Right ventricle myocardium inferior (tissue), 1 donor: Measurements from ENCODE around the gene DUSP14. TPM values are rescaled to one million over a fixed set of nuclear protein-coding genes. Genes with fewer than 3 reads are reported as not detected.
A peak's percentile ranks its signal among the peaks of the same experiment; 100 is the strongest.
"Not testable (repeated sequence)": the region's sequence is repeated elsewhere in the genome, so short reads cannot be mapped to it uniquely, and the experiment has no call there.

Experiments used
- ATAC-seq: fragments of 200-7000 bp; cut with Tn5 transposase; one replicate; pipeline ENCODE4 v1.9.1; 2020; ENCODE audit warnings: mild to moderate bottlenecking, moderate library complexity
- DNase-seq: peaks from one replicate; pipeline ENCODE4 v3.0.0; 2021; ENCODE audit errors: missing footprints
- intact Hi-C: fragments of 100-400 bp; cut with DNase I; formaldehyde crosslinking; loops from one replicate; pipeline ENCODE4 v1.11.0; 2022
- total RNA-seq: library from RNA; stranded (reverse); fragmentation: NEBNext Ultra II Directional; extraction: Animal tissue kit (Norgen Biotek cat#: 25700); gene quantifications from one replicate; pipeline ENCODE4 v1.2.1, GENCODE V29; 2021
- donor health status: DM: no; HTN: yes; CAD: no; lungs with severe emphysema.

Gene DUSP14
- total RNA-seq, 1 donor from 2014 or later, result 21.5 TPM

DNA sequence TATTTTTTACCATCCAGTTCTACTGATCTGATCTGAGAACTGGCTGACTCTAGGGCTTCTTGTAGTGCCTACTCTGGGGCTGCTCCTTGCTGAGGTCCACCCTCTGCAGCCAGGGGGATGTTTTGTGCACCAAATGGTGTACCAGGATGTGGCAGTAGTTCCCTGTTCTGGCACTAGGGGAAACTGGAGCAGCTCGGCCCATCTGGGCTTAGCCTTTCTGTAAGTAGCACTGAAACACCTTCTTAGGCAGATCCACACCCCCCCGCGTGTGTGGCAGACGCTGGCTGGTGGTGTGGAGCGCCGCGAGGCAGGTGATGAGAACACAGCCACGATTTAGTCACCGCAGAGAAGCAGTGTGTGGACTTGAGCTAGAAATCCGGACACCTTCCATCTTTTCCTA is 17.0 kb downstream of the DUSP14 start:
- peak; percentile 27 for DNase-seq
- peak; percentile 30 for ATAC-seq
- intact Hi-C loops, result no loop called here

DNA sequence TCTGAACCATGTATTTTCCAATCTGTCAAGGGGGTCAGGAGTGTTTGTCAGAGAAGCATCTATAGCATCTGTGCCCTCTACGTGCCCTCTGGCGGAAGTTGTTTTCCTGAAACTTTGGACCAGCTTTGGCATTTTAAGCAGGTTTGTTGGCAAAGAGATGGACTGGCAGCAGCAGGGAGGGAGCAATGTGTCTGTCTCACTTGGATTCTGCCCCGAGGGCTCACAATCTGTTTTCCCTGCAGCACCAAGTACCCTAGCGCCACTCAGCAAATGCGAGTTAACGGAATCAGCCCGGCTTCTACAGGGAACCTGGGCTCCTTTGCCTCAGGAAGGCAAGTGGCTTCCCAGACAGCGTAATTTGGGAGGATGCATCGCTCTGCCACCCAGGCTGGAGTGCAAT is 17.4 kb downstream of the DUSP14 start:
- intact Hi-C loops, result no loop called here

GRCh38 chr17:37510056-37510455 is 20.4 kb downstream of the DUSP14 start:
- DNase-seq (peak; percentile 58), ATAC-seq (no peak)
- intact Hi-C loops, result no loop called here

More for the DNA sequence above, 17.4 kb downstream of the DUSP14 start:
- DNase-seq (no peak), ATAC-seq (peak; percentile 33)

DNA sequence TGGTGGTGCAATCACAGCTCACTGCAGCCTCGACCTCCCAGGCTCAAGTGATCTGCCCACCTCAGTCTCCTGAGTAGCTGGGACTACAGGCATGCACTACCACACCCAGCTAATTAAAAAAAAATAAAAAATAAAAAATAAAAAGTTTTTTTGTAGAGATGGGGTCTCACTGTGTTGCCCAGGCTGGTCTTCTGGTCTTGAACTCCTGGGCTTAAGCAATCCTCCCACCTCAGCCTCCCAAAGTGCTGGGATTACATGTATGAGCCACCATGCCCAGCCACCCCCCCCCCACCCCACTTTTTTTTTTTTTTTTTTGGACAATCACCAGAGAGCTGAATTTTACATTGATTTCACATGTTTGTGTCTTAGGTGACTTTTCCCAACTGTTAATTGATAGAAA is 22.0 kb downstream of the DUSP14 start:
- intact Hi-C loops, ATAC-seq: not testable (repeated sequence)

GRCh38 chr17:37512442-37513068 is 22.9 kb downstream of the DUSP14 start:
- no peak for DNase-seq
- intact Hi-C loops, result no loop called here
- no peak for ATAC-seq

More for the DNA sequence above, 22.0 kb downstream of the DUSP14 start:
- not testable (repeated sequence) for DNase-seq

DNA sequence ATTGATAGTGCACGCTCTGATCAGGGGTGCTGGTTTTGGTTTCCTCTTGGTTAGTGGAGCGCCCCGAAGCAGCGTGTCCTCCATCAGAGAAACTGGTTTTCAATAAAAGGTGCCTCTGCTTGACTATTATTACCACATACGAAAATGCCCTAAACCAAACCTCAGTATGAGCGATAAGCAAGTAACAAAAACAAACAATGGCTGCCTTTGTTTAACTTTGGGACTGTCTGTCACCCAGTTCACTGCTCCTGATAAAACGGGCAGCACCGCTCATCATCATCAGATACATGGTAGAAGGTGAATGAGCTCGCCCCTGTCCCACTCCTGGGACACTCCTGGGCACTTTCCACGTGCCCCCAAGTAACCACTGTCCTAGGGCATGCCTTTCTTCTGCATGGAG is 24.0 kb downstream of the DUSP14 start:
- DNase-seq (no peak), ATAC-seq (no peak)
- intact Hi-C loops, result no loop called here

DNA sequence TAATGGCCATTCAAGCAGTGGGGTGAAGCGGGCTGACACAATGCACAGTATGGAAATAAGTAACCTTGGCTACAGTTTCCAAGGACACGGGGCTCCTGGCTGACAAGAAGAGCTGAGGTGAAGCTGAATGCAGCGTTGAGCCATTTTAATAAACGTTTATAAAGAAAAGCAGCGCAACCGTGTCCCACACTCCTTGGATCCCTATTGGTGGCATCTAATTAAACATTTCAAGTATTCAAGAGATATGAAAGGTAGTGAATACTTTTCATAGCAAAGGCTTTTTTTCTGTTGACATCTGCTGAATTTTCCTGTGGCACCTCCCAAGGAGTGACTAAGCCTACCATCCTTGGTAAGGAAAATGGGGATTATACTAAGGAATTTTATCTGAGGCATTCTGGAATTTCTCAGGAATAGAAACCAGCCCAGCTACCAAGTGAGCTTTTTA is 26.5 kb downstream of the DUSP14 start:
- no peak for DNase-seq
- no peak for ATAC-seq
- intact Hi-C loops, result no loop called here

- DNase-seq, result no peak
- ATAC-seq, result no peak
- intact Hi-C loops, result no loop called here
These were observed 28.2 kb downstream of the DUSP14 start for GRCh38 chr17:37517881-37518280.

GRCh38 chr17:37518826-37519225 is 29.1 kb downstream of the DUSP14 start:
- no peak for ATAC-seq
- intact Hi-C loops, result no loop called here
- no peak for DNase-seq

DNA sequence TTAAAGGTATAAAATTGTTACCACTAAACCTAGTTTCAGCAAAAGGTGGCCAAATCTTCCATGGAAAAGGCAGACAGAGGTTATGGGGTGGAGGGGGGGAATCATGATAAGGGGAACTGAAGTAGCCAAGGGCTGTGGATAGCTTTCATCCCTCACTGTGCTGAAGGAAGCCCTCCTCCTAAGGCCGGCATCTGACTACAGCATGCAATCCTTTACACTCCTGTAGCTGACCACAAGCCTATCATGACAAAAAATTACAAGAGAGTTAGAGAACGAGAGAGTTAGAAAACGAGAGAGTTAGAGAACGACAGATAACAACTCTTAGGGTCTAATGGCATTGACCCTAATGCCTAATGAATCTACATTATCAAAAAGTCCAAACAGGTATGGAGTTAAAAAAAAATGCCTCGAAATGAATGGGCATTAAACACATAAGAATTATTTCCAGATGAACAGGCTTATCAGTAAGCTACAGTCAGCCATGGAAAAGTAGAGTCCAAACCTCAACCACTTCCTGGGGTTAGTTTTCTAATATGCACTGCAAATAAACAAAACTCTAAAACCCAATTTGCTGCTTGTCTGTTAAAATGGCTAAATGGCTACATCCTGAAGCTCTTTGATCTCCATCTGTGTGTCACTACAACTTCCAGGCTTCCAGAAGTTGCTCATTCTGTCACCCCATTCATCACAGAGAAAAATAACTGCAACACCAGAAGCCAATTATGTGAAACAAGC is 29.7 kb downstream of the DUSP14 start:
- intact Hi-C loops, result no loop called here
- DNase-seq (no peak), ATAC-seq (no peak)

DNA sequence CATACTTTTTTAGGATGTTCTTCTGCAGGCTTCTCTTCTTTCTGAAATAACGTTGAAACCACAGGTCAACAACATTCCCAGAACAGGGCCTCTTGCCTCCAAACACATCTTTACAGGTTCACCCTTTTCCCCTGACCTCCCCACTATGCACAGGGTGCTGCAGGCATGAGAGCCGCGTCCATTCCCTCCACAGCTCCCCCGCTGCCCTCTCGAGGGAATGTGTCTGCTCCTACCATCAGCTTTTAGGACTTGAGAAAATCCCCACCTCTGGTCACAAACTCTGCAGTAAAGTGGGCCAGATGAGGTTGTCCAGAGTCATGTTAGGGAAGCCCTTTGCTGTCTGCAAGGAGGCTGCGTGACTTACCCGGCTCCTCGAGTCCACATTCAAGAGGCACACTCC is 30.5 kb downstream of the DUSP14 start:
- no peak for DNase-seq
- ATAC-seq, result no peak
- intact Hi-C loops, result no loop called here

DNA sequence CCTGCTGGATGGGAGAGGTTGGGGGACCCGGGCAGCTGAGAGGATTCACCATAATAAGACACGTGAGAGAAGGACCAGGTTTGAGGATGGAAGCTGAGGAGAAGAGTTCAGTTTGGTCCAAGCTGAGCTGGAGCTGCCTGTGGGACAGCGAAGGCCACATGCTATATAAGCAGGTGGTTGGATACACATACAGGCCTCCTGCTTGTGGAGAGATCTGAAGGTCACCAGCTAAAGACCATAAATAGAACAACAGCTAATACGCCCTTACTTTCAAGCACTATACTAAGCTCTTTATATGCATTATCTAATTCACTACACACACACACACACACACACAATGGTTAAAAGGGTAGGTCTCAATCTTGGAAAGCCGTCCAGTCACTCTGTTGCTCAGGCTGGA is 32.1 kb downstream of the DUSP14 start:
- intact Hi-C loops, result no loop called here
- ATAC-seq (peak; percentile 40), DNase-seq (no peak)

- DNase-seq (no peak), ATAC-seq (no peak)
- intact Hi-C loops, result no loop called here
These were observed 34.1 kb downstream of the DUSP14 start for GRCh38 chr17:37523715-37524219.

- DNase-seq (no peak), ATAC-seq (no peak)
- intact Hi-C loops, result loop anchor here (5.0 kb wide), 1 partner anchor 45 kb away; no protein-coding TSS in a partner anchor
These were observed 37.7 kb downstream of the DUSP14 start for GRCh38 chr17:37527249-37527851.

DNA sequence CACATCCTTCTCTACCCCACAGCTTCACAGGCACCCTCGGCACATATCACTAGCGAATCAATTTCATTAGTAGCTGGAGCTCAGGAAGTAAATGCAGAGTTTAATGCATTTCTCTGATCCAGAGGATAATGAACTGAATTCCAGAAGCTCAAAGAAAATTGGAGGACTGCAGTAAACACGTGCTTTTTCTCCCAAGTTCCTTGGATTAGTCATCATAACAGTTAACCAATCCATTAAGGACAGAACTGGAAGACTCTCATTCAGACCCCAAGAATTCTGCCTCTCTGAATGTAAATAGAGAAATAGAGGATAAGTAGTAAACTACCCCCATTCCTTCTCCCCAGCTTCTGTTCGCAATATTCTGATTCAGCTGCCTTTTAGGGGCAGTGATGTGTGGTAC is 40.7 kb downstream of the DUSP14 start:
- intact Hi-C loops, result no loop called here
- no peak for DNase-seq

DNA sequence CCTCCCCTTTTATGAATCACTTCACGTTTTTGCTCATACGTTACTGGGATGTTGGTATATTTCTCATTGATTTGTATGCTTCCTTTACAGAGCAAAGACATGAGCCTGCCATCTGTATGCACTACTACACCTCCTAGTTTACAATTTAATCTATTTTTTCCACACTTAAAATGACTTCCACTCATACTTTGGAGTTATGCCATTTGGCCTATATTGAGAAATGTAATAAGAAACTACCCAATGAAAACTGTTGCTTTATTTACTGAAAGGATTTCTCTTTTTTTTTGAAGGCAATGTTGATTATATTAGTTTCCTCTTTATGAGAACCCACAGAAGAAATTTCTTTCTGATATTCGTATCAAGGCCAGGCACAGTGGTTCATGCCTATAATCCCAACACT is 43.1 kb downstream of the DUSP14 start:
- DNase-seq, result no peak
- intact Hi-C loops, result no loop called here

More for the DNA sequence above, 40.7 kb downstream of the DUSP14 start:
- no peak for ATAC-seq

DNA sequence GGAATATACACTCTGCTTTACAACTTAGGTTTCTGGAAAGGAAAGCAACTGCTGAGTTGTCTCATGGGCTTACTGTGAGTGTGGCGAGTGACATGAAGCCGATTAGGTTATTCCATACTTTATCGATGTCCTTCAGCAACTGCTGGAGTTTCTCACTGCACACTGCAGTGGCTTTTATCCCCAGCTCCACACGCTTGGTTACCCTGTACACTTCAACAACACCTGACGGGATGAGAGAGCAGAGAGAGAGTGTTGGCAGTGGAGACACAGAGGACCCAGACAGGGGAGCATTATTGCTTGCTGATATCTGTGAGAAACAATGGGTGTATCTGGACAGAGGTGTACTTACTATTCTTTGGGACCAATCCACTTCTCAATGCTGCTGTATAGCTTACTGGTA is 46.2 kb downstream of the DUSP14 start:
- ATAC-seq (no peak), DNase-seq (no peak)
- intact Hi-C loops, result no loop called here

More for the DNA sequence above, 43.1 kb downstream of the DUSP14 start:
- no peak for ATAC-seq

DNA sequence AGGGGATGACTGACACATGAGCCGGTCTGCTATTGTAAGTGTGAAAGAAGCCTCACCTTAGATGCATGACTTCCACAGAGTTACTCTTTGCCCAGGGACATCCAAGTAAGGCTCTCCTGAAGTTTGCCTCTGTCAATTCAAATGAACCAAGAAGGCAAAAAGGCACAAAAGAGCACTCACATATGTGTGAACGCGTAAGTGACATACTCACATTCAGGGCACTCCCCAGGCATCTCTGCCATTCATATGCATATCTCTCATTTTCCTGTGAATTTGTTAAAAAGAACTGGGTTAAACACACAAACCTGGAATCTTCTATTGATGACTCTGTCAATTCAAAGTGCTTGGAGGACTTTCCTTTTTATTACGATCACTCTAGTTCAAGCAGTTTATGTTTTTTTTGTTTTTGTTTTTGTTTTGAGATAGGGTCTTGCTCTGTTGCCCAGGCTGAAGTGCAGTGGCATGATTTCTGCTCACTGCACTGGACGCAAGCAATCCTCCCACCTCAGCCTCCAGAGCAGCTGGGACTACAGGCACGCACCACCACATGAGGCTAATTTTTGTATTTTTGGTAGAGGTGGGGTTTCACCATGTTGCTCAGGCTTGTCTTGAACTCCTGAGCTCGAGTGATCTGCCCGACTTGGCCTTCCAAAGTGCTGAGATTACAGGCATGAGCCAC is 49.4 kb downstream of the DUSP14 start:
- DNase-seq (no peak), ATAC-seq (no peak)
- intact Hi-C loops, result no loop called here
